GM18505 (cell line): Measurements from ENCODE around the gene MAP7.
"Not testable (repeated sequence)": the region's sequence is repeated elsewhere in the genome, so short reads cannot be mapped to it uniquely, and the experiment has no call there.

Experiments used
- ATAC-seq: cut with Tn5 transposase; IDR thresholded peaks from one replicate; pipeline ENCODE4 v1.9.1; 2021; ENCODE audit not compliant: unreplicated experiment
- POLR2A ChIP-seq: IDR thresholded peaks from 4 replicates; pipeline ENCODE4 v1.6.1; 2011; ENCODE audit warnings: borderline replicate concordance; ENCODE audit not compliant: insufficient read depth, insufficient read length; ENCODE audit errors: extremely low read depth

MAP7 gene

GRCh38 chr6:136396908-136397307, 153.3 kb downstream of the MAP7 start:
- no peak for ATAC-seq
- no peak for TF ChIP-seq POLR2A

- ATAC-seq: not testable (repeated sequence)
These were observed 159.3 kb downstream of the MAP7 start for GRCh38 chr6:136390959-136391358.

- ATAC-seq: no peak
- no peak for TF ChIP-seq POLR2A
These were observed 162.9 kb downstream of the MAP7 start for GRCh38 chr6:136387316-136387715.

- no peak for TF ChIP-seq POLR2A
These were observed 166.8 kb downstream of the MAP7 start for GRCh38 chr6:136383268-136383937.

GRCh38 chr6:136382676-136383252, 167.5 kb downstream of the MAP7 start:
- no peak for TF ChIP-seq POLR2A
- ATAC-seq: no peak

More at GRCh38 chr6:136383268-136383937, 166.8 kb downstream of the MAP7 start:
- ATAC-seq: no peak

- ATAC-seq: no peak
- TF ChIP-seq POLR2A: no peak
These were observed 171.3 kb downstream of the MAP7 start for GRCh38 chr6:136378888-136379287.

GRCh38 chr6:136375836-136376235, 174.4 kb downstream of the MAP7 start:
- not testable (repeated sequence) for ATAC-seq

GRCh38 chr6:136371959-136372358, 178.3 kb downstream of the MAP7 start:
- ATAC-seq: no peak
- no peak for TF ChIP-seq POLR2A

GRCh38 chr6:136370988-136371728, 179.1 kb downstream of the MAP7 start:
- no peak for ATAC-seq
- no peak for TF ChIP-seq POLR2A

- TF ChIP-seq POLR2A: no peak
- ATAC-seq: no peak
These were observed 184.4 kb downstream of the MAP7 start for GRCh38 chr6:136365776-136366354.

GRCh38 chr6:136362421-136363356, 187.5 kb downstream of the MAP7 start:
- no peak for ATAC-seq
- TF ChIP-seq POLR2A: no peak

GRCh38 chr6:136361787-136362186, 188.4 kb downstream of the MAP7 start:
- no peak for ATAC-seq

GRCh38 chr6:136360783-136361182, 189.4 kb downstream of the MAP7 start:
- ATAC-seq: no peak
- TF ChIP-seq POLR2A: no peak

More at GRCh38 chr6:136361787-136362186, 188.4 kb downstream of the MAP7 start:
- no peak for TF ChIP-seq POLR2A
